HepG2 (cell line): ENCODE measurements around the gene ATP9B. TPM values are rescaled to one million over a fixed set of nuclear protein-coding genes. Genes with fewer than 3 reads are reported as not detected.
A peak's percentile ranks its signal among the peaks of the same experiment; 100 is the strongest.

ENCODE experiments used
- ADNP ChIP-seq: sonication (generic); formaldehyde crosslinking; IDR thresholded peaks from 2 replicates; pipeline ENCODE4 v1.4.0; 2020; ENCODE audit warnings: missing genetic modification reagents
- CEBPG ChIP-seq: IDR thresholded peaks from 2 replicates; pipeline ENCODE4 v1.6.1; 2016
- HDAC1 ChIP-seq: sonication (generic); formaldehyde crosslinking; IDR thresholded peaks from 2 replicates; pipeline ENCODE4 v1.5.1; 2020; ENCODE audit warnings: mild to moderate bottlenecking, missing genetic modification reagents
- HMG20B ChIP-seq: conservative IDR thresholded peaks from 2 replicates; pipeline ENCODE4 v1.6.1; 2016; ENCODE audit warnings: missing genetic modification reagents, missing compliant biosample characterization
- JARID2 ChIP-seq: sonication (generic); formaldehyde crosslinking; IDR thresholded peaks from 2 replicates; pipeline ENCODE4 v1.8.1; 2023; ENCODE audit warnings: missing genetic modification reagents, inconsistent platforms; ENCODE audit not compliant: insufficient replicate concordance
- PITX1 ChIP-seq: sonication (generic); formaldehyde crosslinking; IDR thresholded peaks from 2 replicates; pipeline ENCODE4 v1.5.1; 2020; ENCODE audit warnings: mild to moderate bottlenecking, missing genetic modification reagents
- PLRG1 ChIP-seq: fragments of 450-650 bp; conservative IDR thresholded peaks from 2 replicates; pipeline ENCODE4 v1.6.1; 2016
- RBM39 ChIP-seq: fragments of 200-400 bp; formaldehyde crosslinking; IDR thresholded peaks from one replicate; pipeline ENCODE4 v1.6.1; 2018; ENCODE audit warnings: antibody characterized with exemption, mild to moderate bottlenecking, low read depth, low read length; ENCODE audit not compliant: poor library complexity, severe bottlenecking
- RNF2 ChIP-seq: fragments of 450-650 bp; conservative IDR thresholded peaks from 2 replicates; pipeline ENCODE4 v1.6.1; 2016; ENCODE audit warnings: low read depth
- WIZ ChIP-seq: sonication (generic); formaldehyde crosslinking; IDR thresholded peaks from 2 replicates; pipeline ENCODE4 v1.5.1; 2020; ENCODE audit warnings: mild to moderate bottlenecking, missing genetic modification reagents
- ZBTB38 ChIP-seq: sonication (generic); formaldehyde crosslinking; IDR thresholded peaks from 2 replicates; pipeline ENCODE4 v1.5.1; 2020; ENCODE audit warnings: mild to moderate bottlenecking, missing genetic modification reagents
- ZBTB7B ChIP-seq: sonication (generic); formaldehyde crosslinking; IDR thresholded peaks from 2 replicates; pipeline ENCODE4 v1.4.0; 2020; ENCODE audit warnings: missing genetic modification reagents
- ZNF232 ChIP-seq: sonication (generic); formaldehyde crosslinking; IDR thresholded peaks from 2 replicates; pipeline ENCODE4 v1.4.0; 2020; ENCODE audit warnings: missing genetic modification reagents, borderline replicate concordance
- ZNF781 ChIP-seq: sonication (generic); formaldehyde crosslinking; IDR thresholded peaks from 2 replicates; pipeline ENCODE4 v1.5.1; 2020; ENCODE audit warnings: borderline replicate concordance, mild to moderate bottlenecking, missing genetic modification reagents; ENCODE audit errors: not compliant biosample characterization
- ZNF878 ChIP-seq: sonication (generic); formaldehyde crosslinking; IDR thresholded peaks from 2 replicates; pipeline ENCODE4 v1.8.1; 2023; ENCODE audit warnings: mild to moderate bottlenecking, missing genetic modification reagents, moderate library complexity
- polyA plus RNA-seq, 8 experiments: library from polyadenylated mRNA; depleted of rRNA in 3 of 8; stranded (reverse) in 7 of 8; unstranded in 1 of 8; fragments of >200 nt; fragmentation: Illumina TruSeq in 4 of 8; extraction: Trizol in 4 of 8; gene quantifications; 2 replicates each; pipeline versions ENCODE4 v1.2.1 to v1.2.3, GENCODE V29; 2011 to 2016; ENCODE audit warnings: low read depth in 4 of 8, missing spikeins in 1 of 8, mixed read lengths in 1 of 8; ENCODE audit not compliant: insufficient read depth in 1 of 8
- total RNA-seq, 5 experiments: library from RNA; depleted of rRNA; stranded (reverse); fragments of >200 nt; fragmentation: Illumina TruSeq; extraction: Trizol; gene quantifications; 2 replicates each; pipeline ENCODE4 v1.2.3, GENCODE V29; 2016; ENCODE audit warnings: low read depth in 1 of 5
- TF ChIP-seq, protein P1 (sequence below): sonication (generic); formaldehyde crosslinking; IDR thresholded peaks from 2 replicates; pipeline ENCODE4 v1.9.0; 2022; ENCODE audit warnings: low read depth, missing genetic modification reagents
- TF ChIP-seq, protein P2 (sequence below): IDR thresholded peaks from 2 replicates; pipeline ENCODE4 v1.6.1; 2016; ENCODE audit warnings: low read depth, borderline replicate concordance
- TF ChIP-seq, protein P3 (sequence below): IDR thresholded peaks from 2 replicates; pipeline ENCODE4 v1.6.1; 2016; ENCODE audit warnings: low read depth
- TF ChIP-seq, protein P4 (sequence below): sonication (generic); formaldehyde crosslinking; IDR thresholded peaks from 2 replicates; pipeline ENCODE4; 2020; ENCODE audit warnings: missing genetic modification reagents, mild to moderate bottlenecking, borderline replicate concordance

Gene ATP9B
- total and polyA plus RNA-seq, 2 of the 13 experiments (the other 11 are each of a cell fraction or from before 2014, with no cell fraction given), result 10.8 to 11.3 TPM

DNA sequence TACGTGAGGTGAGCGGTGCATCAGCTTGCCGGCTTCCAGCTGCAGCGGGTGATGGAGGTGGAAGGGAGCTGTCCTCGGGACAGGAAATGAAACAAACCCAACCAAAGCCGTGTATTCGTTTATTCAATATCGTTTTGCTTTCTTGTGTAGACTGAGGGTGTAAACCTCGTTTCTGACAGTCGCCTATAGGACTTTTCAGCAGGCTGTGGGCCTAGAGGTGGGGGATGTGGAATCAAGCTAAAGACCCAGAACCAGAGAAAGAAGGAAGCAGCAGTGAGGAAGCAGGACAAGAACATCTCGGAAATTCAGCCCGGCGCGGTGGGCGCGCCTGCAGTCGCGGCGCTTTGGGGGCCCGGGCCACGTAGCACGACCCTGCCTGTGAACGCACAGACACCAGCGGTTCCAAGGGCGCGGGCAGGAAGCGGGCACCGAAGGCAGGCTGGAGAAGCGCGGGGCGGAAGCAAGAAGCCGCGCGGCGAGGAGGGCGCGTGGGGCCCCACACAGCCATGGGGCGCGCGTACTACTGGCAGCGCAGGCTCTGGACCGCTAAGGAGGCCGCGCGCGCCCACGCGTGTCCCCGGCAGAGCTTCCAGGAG, 755 bp upstream of the ATP9B start (continued):
- TF ChIP-seq, protein P1, sequence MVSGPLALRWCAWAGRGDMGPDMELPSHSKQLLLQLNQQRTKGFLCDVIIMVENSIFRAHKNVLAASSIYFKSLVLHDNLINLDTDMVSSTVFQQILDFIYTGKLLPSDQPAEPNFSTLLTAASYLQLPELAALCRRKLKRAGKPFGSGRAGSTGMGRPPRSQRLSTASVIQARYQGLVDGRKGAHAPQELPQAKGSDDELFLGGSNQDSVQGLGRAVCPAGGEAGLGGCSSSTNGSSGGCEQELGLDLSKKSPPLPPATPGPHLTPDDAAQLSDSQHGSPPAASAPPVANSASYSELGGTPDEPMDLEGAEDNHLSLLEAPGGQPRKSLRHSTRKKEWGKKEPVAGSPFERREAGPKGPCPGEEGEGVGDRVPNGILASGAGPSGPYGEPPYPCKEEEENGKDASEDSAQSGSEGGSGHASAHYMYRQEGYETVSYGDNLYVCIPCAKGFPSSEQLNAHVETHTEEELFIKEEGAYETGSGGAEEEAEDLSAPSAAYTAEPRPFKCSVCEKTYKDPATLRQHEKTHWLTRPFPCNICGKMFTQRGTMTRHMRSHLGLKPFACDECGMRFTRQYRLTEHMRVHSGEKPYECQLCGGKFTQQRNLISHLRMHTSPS (CRISPR knock-in tag), result no peak
- TF ChIP-seq PITX1 (CRISPR knock-in tag), result no peak
- TF ChIP-seq PLRG1, result no peak
- TF ChIP-seq, protein P2, sequence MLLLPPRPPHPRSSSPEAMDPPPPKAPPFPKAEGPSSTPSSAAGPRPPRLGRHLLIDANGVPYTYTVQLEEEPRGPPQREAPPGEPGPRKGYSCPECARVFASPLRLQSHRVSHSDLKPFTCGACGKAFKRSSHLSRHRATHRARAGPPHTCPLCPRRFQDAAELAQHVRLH (CRISPR knock-in tag), result no peak
- TF ChIP-seq, protein P3, sequence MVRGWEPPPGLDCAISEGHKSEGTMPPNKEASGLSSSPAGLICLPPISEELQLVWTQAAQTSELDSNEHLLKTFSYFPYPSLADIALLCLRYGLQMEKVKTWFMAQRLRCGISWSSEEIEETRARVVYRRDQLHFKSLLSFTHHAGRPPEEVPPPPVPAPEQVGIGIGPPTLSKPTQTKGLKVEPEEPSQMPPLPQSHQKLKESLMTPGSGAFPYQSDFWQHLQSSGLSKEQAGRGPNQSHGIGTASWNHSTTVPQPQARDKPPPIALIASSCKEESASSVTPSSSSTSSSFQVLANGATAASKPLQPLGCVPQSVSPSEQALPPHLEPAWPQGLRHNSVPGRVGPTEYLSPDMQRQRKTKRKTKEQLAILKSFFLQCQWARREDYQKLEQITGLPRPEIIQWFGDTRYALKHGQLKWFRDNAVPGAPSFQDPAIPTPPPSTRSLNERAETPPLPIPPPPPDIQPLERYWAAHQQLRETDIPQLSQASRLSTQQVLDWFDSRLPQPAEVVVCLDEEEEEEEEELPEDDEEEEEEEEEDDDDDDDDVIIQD (CRISPR knock-in tag), result 0 out of 2 replicates have a peak, but pooled peaks have one; percentile 38
- no peak for TF ChIP-seq CEBPG (CRISPR knock-in tag)
- peak; percentile 83; the same call in 1 of the 2 replicates for TF ChIP-seq ZBTB38
- TF ChIP-seq ADNP (CRISPR knock-in tag), result no peak
- TF ChIP-seq ZNF232 (CRISPR knock-in tag), result no peak
- no peak for TF ChIP-seq ZBTB7B (CRISPR knock-in tag)
- TF ChIP-seq ZNF781 (CRISPR knock-in tag), result no peak
- no peak for TF ChIP-seq RNF2
- TF ChIP-seq ZNF878 (CRISPR knock-in tag), result no peak
- TF ChIP-seq WIZ, result peak; percentile 62; the same call in 1 of the 2 replicates
- TF ChIP-seq RBM39, result no peak
- TF ChIP-seq HMG20B (CRISPR knock-in tag), result no peak
- TF ChIP-seq HDAC1 (CRISPR knock-in tag), result no peak
- TF ChIP-seq JARID2 (CRISPR knock-in tag), result no peak
- TF ChIP-seq, protein P4, sequence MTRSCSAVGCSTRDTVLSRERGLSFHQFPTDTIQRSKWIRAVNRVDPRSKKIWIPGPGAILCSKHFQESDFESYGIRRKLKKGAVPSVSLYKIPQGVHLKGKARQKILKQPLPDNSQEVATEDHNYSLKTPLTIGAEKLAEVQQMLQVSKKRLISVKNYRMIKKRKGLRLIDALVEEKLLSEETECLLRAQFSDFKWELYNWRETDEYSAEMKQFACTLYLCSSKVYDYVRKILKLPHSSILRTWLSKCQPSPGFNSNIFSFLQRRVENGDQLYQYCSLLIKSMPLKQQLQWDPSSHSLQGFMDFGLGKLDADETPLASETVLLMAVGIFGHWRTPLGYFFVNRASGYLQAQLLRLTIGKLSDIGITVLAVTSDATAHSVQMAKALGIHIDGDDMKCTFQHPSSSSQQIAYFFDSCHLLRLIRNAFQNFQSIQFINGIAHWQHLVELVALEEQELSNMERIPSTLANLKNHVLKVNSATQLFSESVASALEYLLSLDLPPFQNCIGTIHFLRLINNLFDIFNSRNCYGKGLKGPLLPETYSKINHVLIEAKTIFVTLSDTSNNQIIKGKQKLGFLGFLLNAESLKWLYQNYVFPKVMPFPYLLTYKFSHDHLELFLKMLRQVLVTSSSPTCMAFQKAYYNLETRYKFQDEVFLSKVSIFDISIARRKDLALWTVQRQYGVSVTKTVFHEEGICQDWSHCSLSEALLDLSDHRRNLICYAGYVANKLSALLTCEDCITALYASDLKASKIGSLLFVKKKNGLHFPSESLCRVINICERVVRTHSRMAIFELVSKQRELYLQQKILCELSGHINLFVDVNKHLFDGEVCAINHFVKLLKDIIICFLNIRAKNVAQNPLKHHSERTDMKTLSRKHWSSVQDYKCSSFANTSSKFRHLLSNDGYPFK (CRISPR knock-in tag), result no peak
